SKM-1 treated with dmso at 0.1 percent for 144 hours (cell line): ENCODE measurements around the gene SPEM3.
A peak's percentile ranks its signal among the peaks of the same experiment; 100 is the strongest.

Experiments
- DNase-seq: peaks from one replicate; lab custom pipeline; 2025; ENCODE audit not compliant: unreplicated experiment; lab: John Stamatoyannopoulos, UW

The SPEM3 gene

DNA sequence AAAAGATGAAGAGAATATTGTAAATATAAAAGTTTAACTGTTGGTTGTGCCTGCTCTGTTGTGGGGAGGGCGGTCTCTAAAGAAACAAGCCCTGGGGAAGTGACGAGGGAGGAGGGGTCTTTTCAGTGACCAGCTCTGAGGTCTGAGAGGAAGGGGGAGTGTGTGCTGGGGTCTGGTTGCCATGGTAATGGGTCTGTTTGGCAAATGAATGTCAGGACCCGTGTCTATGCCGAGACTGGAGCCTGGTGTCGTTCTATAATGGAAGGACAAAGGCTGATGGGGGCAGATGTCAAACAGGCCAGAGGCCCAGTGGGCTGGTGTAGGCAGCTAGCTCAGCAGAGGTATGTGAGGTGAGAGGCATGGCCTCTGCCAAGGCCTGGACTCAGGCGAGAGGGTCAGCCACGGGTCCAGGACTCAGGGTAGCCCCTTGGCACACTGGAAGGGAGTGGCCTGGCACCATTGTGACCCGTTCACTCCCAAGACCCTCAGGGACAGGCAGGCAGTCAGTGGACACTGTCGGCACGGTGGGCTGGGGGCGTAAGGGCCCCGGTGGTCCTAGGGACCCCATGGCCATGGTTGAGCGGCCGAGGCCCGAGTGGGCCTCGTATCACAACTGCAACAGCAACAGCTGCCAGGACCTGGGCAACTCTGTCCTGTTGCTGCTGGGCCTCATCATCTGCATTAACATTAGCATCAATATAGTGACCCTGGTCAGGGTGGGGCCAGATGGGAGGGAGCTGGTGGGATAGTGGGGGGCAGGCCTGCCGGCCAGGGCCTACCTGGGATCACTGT lies 8.6 kb upstream of the SPEM3 start, which contains the start of gene SPEM1:
TSS of gene SPEM1 (plus strand) at position 506 of the 792 bp plus-strand sequence. CDS start at position 567, 61 bp downstream.
- no peak for DNase-seq

DNA sequence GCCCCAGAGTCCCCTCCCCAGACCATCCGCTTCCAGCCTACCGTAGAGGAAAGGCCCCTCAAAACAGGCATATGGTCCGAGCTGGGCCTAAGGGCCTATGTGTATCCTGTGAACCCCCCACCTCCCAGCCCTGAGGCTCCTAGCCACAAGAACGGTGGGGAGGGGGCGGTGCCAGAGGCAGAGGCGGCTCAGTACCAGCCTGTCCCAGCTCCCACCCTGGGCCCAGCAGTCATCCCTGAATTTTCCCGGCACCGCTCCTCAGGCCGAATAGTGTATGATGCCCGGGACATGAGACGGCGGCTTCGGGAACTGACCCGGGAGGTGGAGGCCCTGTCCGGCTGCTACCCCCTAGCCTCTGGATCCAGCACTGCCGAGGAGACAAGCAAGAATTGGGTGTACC lies 7.5 kb upstream of the SPEM3 start:
- no peak for DNase-seq

DNA sequence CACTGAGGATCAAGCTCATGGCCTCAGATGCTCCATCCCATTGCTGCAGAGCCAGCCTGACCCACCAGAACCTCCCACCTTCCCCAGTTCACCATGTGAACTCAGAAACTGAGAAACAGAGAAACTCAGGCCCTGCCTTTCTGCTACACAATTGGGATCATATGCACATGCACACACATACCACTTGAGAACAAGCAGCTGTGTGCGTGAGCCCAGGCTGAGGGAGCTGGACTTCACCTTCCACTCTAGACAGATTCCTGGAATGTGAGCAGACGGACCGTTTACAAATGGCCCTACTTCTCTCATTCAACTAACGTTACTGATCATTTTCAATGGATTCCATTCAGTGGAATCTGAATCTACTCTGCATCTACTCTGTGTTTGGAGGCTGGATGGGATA lies 5.0 kb upstream of the SPEM3 start:
- no peak for DNase-seq

DNA sequence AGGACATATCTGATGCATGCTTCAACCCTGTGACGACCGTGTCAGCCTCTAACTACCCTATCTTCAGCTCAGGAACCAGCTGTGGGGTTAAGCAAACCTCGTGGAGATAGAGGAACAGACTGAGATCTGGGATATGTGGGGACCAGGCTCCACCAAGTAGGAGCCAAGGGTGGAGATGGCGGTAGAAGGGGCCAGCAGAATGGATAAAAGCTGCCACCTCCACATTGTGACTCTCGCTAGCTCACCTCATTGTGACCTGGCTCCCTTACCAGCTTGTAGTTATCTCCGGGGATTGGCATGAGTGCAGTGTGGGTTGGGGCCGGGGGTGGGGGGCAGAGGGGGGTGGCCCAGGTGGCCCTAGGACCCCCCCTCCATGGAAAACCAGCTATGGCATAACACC lies 3.3 kb upstream of the SPEM3 start, which contains the start of gene SPEM2:
TSS of gene SPEM2 (plus strand) at position 301 of the 400 bp plus-strand sequence. CDS start at position 374, 73 bp downstream.
- no peak for DNase-seq

DNA sequence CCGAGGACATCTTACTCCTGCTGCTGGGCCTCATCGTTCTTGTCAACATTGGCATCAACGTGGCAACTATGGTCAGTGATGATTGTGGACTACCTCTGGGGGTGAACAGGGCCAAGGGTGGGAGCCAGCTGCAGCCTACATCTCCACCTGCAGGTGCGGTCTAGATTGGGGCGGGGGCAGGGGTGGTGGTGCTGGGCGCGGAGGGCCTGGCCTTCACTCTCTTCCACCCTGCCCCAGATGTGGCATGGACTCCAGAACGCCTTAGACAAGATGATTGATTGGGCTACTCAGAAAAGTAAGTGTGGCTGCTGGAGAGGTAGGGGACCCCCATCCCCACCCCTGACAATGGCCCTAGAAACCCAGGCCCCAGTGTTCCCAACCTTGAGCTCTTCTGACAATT lies 2.9 kb upstream of the SPEM3 start:
- no peak for DNase-seq

DNA sequence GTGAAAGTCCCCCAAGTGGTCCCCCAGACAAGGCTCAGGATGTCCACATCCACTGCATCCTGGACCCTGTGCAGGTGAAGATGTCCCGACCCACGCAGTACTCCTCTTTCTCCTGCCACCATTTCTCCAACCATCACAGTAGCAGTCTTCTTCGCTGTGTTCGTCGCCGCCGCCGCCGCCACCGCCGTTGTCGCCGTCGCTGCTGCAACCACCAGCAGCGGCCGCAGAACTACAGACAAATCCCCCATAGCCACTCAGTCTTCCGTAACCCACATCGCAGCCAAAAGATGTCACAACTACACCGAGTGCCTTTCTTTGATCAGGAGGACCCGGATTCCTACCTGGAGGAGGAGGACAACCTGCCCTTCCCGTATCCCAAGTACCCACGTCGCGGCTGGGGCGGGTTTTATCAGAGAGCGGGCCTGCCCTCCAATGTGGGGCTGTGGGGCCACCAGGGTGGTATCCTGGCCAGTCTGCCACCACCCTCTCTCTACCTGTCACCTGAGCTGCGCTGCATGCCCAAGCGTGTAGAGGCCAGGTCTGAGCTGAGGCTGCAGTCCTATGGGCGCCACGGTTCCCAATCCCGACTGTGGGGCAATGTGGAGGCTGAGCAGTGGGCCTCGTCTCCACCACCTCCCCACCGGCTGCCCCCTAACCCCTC lies 2.3 kb upstream of the SPEM3 start:
- DNase-seq = no peak

DNA sequence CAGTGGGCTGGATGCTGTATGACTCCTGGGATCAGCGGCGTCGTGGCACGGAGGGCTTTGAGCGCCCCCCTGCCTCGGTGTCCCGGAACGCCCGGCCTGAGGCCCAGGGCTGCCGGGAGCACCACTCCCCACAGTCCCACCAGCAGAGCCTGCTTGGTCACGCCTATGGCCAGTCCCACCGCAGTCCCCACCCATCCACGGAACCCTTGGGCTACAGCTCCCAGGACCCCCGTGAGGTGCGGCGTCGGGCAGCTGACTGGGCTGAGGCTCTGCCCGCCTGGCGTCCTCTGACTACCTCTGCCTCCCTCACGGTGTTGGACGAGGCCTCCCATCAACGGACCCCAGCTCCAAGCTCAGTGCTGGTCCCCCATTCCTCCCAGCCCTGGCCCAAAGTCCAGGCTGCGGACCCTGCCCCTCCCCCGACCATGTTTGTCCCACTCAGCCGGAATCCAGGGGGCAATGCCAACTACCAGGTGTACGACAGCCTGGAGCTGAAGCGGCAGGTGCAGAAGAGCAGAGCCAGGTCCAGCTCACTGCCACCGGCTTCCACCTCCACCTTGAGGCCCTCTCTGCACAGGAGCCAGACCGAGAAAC lies 1.7 kb upstream of the SPEM3 start:
- no peak for DNase-seq

DNA sequence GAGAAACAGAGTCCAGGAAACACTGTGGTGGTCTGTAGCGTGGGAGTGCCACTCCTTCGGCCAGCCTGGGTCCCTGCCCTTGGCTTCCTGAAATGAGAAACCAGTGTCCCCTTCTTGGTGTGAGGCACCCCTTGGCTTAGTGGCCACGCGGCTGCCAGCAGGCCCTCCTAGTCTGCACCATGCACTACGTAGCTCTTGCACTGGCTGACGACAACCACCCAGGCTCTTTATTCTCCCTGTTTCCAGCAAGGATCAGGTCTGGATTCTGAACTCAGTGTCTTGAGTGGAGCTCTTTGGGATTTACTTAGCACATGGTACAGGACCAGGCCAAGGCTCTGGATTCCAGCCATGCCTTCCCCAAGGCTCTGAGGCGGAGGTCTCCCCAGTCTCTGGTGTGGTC lies 1.1 kb upstream of the SPEM3 start:
- no peak for DNase-seq

DNA sequence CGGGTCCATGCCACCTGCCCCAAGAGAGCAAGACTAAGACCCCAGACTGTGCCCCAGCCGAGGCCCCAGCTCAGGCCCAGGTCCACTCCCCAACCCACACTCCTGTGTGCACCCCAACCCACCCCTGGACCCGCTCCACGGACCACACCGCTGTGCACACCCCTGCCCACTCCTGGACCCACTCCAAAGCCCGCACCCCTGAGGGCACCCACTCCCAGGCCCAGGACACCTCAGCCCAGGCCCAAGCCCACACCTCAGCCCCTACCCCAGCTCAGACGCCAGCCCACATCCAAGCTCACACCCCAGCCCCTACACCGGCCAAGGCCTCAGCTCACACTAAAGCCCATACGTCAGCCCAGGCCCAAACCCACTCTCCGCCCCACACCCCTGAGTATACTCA lies 1.1 kb downstream of the SPEM3 start:
- DNase-seq = no peak

DNA sequence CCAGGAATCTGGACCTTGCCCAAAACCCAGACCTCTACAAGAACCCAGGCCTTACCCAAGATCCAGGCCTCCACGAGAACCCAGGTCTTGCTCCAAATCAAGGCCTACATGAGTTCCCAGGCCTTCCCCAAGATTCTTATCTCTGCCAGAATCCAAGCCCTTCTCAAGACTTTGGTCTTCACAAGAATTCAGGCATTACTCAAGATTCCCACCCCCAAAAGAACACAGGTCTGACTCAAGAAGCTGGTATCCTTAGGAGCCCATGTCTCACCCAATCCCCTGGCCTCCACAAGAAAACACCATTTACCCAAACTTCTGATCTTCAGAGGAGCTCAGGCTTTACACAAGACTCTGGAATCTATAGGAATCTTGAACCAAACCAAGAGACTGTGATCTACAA lies 2.6 kb downstream of the SPEM3 start:
- DNase-seq = no peak

DNA sequence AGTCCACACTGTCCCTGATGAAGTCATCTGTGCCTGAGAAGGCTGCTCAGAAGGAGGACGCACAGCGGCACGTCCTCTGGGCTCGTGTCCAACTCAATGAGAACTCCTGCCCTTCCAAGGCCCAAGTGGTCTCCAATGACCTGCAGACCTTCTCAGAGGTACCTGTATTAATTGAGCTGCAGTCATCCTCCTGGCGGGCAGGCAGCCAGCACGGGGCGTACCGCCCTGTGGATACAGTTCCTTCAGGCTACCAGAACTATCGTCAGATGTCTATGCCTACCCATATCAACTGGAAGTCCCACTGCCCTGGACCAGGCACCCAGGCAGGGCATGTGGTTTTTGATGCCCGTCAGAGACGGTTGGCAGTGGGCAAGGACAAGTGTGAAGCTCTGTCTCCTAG lies 3.6 kb downstream of the SPEM3 start:
- no peak for DNase-seq

DNA sequence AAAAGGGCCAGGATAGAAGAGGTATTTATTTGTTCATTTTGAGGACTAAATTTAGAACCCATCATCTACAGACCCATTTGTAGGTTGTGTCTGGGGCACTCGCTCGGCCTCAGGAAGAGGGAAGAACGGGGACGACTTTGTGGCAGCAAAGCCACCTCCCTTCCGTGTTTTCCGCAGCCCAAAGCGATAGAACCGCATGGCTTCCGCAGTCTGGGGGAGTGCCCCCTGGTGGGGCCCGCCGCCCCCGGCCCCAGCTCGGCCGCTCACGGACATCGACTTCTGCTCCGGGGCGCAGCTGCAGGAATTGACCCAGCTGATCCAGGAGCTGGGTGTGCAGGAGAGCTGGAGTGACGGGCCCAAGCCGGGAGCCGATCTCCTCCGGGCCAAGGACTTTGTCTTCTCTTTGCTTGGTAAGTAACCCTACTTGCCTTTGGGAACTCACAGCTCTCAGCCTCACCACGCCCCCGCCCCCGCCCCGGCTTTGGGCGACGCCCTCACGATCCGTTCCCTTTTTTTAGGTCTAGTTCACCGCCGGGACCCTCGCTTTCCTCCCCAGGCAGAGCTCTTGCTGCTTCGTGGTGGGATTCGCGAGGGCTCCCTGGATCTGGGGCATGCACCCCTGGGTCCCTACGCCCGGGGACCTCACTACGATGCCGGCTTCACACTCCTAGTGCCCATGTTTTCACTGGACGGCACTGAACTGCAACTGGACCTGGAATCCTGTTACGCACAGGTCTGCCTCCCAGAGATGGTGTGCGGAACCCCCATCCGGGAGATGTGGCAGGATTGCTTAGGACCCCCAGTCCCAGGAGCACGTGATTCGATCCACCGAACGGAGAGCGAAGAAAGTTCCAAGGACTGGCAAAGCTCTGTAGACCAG lies 7.3 kb downstream of the SPEM3 start:
- DNase-seq = peak; percentile 48

DNA sequence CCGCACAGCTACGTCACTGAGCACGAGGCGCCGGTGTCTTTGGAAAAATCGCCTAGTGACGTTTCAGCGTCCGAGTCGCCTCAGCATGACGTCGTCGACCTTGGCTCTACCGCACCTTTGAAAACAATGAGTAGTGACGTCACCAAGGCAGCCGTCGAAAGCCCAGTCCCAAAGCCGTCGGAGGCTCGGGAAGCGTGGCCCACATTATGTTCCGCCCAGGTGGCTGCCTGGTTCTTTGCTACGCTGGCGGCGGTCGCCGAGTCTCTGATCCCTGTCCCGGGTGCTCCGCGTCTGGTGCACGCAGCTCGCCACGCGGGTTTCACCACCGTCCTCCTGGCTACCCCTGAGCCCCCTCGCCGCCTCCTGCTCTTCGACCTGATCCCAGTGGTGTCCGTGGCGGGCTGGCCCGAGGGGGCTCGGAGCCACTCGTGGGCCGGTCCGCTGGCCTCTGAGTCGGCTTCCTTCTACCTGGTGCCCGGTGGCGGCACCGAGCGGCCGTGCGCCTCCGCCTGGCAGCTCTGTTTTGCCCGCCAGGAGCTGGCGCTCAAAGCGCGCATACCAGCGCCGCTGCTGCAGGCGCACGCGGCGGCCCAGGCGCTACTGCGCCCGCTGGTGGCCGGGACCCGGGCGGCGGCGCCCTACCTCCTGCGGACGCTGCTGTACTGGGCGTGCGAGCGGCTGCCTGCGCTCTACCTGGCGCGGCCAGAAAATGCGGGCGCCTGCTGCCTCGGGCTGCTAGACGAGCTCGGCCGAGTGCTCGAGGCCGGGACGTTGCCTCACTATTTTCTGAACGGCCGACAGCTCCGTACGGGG lies 8.1 kb downstream of the SPEM3 start:
- DNase-seq = peak; percentile 20

DNA sequence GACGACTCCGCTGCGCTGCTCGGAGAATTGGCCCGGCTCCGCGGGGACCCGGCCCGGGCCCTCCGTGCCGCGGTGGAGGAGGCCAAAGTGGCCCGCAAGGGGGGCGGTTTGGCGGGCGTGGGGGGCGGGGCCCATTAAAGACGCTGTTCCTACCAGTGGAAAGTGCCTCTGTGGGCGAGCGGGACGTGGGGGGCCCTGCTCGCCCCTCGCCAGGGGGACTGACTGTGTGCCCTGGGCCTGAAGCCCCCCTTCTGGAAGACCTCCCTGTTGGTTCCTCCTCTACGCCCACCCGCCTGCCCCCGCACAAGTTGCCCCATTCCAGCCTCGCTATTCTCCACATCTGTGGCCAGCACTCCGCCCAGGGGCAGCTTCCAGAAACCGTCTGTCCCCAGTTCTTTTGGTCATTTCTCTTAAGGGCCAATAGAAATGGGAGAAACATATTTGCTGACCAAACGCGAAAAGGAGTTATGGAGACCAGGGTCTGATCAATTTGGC lies 8.8 kb downstream of the SPEM3 start:
- DNase-seq = no peak

DNA sequence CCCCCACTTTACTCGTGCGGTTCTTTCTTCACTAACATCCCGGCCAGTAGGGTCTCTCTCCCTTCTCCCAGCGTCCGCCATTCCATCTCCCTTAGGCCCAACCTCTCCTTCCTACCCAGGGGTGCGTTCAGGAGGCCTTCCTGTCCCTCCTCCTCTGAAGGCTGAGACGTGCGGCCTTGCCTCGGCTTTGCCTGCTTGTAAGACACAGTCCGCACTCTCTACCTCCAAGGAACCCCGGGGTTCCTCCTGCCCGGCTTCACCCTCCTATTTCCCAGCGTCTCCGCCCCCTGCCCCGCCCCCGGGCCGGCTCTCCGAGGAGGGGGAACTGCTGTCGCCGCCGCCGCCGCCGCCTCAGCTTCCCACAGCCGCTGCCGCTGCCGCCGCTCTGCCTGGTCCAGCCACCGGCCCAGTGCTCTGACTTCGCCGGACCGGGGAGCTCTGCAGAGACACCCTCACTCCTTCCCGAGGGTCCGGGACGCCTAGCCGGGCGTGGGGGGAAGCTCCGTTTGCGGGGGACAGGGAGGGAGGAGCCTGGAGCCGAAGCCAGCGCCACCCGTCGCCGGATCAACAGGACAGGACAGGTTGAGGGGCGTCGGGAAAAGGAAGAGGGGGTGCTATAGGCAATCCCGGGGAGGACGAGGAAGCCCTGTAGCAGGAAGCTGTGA lies 9.4 kb downstream of the SPEM3 start:
- no peak for DNase-seq

DNA sequence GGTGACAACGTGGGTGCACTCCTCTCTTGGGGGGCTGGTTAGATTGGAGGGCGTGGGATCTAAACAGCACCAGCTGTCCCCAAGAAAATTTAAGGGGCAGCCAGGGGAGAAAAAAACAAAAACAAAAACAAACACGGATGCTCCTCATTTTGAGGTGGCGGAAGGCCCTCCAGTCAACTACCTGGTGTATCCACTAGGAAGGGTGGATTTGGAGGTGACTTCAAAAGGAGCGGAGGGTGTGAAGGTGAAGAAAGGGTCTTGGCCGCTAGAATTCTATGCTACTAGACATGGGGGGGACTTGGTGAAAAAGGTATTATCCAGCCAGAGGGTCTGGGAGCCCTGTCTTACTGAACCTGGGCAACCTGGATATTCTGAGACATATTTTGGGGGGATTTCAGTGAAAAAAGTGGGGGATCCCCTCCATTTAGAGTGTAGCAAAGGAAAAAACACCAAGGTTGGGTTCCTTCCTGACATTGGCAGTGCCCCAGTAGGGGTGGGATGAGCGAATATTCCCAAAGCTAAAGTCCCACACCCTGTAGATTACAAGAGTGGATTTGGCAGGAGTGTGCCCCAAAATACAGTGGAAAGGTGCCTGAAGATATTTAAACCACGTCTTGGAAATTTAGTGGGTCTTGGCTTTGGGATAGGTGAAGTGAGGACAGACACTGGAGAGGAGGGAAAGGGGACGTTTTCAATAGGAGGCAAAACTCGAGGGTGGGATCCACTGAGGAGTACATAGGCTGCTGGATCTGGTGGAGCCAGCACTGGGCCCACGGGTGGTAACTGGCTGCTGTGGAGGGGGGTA lies 10.2 kb downstream of the SPEM3 start:
- no peak for DNase-seq

DNA sequence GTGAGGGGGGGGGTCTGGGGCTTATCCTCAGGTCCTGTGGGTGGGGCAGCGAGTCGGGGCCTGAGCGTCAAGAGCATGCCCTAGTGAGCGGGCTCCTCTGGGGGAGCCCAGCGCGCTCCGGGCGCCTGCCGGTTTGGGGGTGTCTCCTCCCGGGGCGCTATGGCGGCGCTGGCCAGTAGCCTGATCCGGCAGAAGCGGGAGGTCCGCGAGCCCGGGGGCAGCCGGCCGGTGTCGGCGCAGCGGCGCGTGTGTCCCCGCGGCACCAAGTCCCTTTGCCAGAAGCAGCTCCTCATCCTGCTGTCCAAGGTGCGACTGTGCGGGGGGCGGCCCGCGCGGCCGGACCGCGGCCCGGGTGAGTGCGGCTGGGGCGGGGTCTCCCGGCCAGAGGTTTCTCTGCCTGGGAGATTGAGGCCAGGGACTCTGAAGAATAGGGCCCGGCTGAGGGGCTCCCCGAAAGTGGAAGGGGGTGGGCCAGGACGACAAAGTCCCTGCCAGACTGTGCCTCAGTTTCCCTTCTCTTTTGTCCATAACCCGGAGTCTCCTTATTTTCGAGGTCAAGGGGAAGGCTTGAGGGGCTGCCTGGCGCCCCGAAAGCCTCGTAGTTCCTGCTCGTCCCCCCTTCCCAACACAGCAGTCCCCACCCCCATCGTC lies 10.9 kb downstream of the SPEM3 start, which contains the start of gene FGF11:
TSS of gene FGF11 (plus strand) at position 51 of the 651 bp plus-strand sequence. CDS start at position 160, 109 bp downstream.
- no peak for DNase-seq
